Adrenal gland (tissue), 12 donors: ENCODE results near the gene SLC24A3. TPM values are rescaled to one million over a fixed set of nuclear protein-coding genes. Genes with fewer than 3 reads are reported as not detected.

Experiments
- DNase-seq, 7 donors: peaks; one replicate each; pipeline ENCODE4 v3.0.0-alpha.2; 2019 to 2020
- H3K27ac ChIP-seq, 5 donors: fragments of 200-600 bp; sonication (generic) in 4 of 5; 1 replicate in 3 of 5; 2 replicates in 2 of 5; pipeline versions ENCODE4 v1.5.1 to v1.8.0; 2016 to 2020; ENCODE audit warnings: mild to moderate bottlenecking in 1 of 5
- H3K27me3 ChIP-seq: fragments of 200-600 bp; 2 replicates; pipeline ENCODE4 v1.8.0; 2021
- H3K36me3 ChIP-seq, 2 donors: fragments of 200-600 bp; replicated peaks in 1 of 2; 1 replicate in 1 of 2; 2 replicates in 1 of 2; pipeline versions ENCODE4 v1.5.1 to v1.8.0; 2018 to 2022
- H3K4me1 ChIP-seq, 2 donors: fragments of 200-600 bp; replicated peaks in 1 of 2; 1 replicate in 1 of 2; 2 replicates in 1 of 2; pipeline versions ENCODE4 v1.5.1 to v1.8.0; 2018 to 2021
- H3K4me3 ChIP-seq, 4 donors: fragments of 200-600 bp; sonication (generic) in 3 of 4; one replicate each; pipeline ENCODE4 v1.5.1; 2016 to 2018
- H3K9me3 ChIP-seq, 3 donors: fragments of 200-600 bp; sonication (generic) in 1 of 3; replicated peaks in 1 of 3; 1 replicate in 2 of 3; 2 replicates in 1 of 3; pipeline versions ENCODE4 v1.5.1 to v1.8.0; 2016 to 2021
- CTCF ChIP-seq, 6 experiments: fragments of 450-650 bp in 4 of 6; fragments of 200-600 bp in 2 of 6; sonication (generic) in 1 of 6; IDR thresholded peaks; 1 replicate in 5 of 6; 2 replicates in 1 of 6; pipeline versions ENCODE4 v1.5.1 to v1.8.0; 2016 to 2021; ENCODE audit warnings: antibody characterized with exemption in 6 of 6, mild to moderate bottlenecking in 2 of 6, moderate library complexity in 1 of 6
- POLR2A ChIP-seq, 2 donors: fragments of 450-650 bp; IDR thresholded peaks; one replicate each; pipeline ENCODE4 v1.6.1; 2017; ENCODE audit warnings: antibody characterized with exemption in 2 of 2, mild to moderate bottlenecking in 2 of 2, moderate library complexity in 1 of 2
- WGBS, 4 donors: extraction: QIAGEN DNeasy Blood & Tissue Kit in 2 of 4; methylation state at CpG; one replicate each; pipeline versions ENCODE4 v1.1.5 to v1.1.7; 2013 to 2017; 5-methylcytosine and 5-hydroxymethylcytosine counted together
- intact Hi-C, 2 donors: fragments of 100-400 bp; cut with DNase I; formaldehyde crosslinking; loops; one replicate each; pipeline versions ENCODE4 v1.14.1 to v1.15.0; 2022 to 2023
- polyA plus RNA-seq, 3 donors: library from polyadenylated mRNA; stranded (reverse); fragments of 200-250 nt in 2 of 3; fragments of 350-450 nt in 1 of 3; fragmentation: Illumina TruSeq in 1 of 3; extraction: RNeasy Lipid Tissue Mini Kit (QIAGEN cat#74804) in 1 of 3; gene quantifications; one replicate each; pipeline ENCODE4 v1.2.3, GENCODE V29; 2013 to 2014
- total RNA-seq, 9 donors: library from RNA; depleted of rRNA in 4 of 9; stranded (reverse); fragments of >200 nt in 4 of 9; fragments of 120-200 nt in 1 of 9; fragmentation: NEBNext Ultra II Directional in 1 of 9; extraction: Animal tissue kit (Norgen Biotek cat#: 25700) in 1 of 9; gene quantifications; one replicate each; pipeline versions ENCODE4 v1.1.0 to v1.2.4, GENCODE V29; 2013 to 2023
- donor health status: healthy with polysubstance abuse.
- donor health status: Bipolar disorder and iron deficiency.
- donor health status: DM: yes; HTN: yes; CAD: no.
- donor health status: DM: no; HTN: no; CAD: no.
- donor health status: DM: no; HTN: no; CAD: no.
- donor health status: DM: yes; HTN: yes; CAD: no.

The SLC24A3 gene
- total and polyA plus RNA-seq, 12 donors: 0.89 to 44.4 (median 2.7) TPM

DNA sequence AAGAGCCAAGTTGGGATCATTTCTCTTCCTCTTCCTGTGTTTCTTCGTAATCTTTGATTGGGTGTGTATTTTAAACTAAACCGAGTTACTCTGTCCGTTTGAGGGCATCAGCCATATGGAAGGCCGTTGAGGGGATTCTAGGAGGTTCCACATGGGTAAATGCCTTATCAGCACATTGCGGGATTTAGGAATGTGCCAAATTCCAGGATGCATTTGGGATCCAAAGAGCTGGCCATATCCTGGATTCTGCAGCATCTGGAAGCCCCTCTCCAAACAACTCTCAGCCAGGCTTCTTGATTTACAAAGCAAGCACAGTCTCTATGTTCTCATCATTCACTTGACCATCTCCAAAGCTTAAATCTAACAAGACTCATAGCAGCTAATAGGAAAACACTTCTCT lies 478.0 kb downstream of the SLC24A3 start:
- TF ChIP-seq CTCF (IDR thresholded peaks at IDR 0.05): no peak
- no peak for TF ChIP-seq POLR2A (IDR thresholded peaks at IDR 0.05)
- WGBS, 4 donors: 49 to 61% (median 56%) methylated on average over 5 of the region's 5 CpGs
- intact Hi-C loops: loop anchor here (10.0 kb wide), 3 partner anchors 74 to 544 kb away; no protein-coding TSS in a partner anchor

DNA sequence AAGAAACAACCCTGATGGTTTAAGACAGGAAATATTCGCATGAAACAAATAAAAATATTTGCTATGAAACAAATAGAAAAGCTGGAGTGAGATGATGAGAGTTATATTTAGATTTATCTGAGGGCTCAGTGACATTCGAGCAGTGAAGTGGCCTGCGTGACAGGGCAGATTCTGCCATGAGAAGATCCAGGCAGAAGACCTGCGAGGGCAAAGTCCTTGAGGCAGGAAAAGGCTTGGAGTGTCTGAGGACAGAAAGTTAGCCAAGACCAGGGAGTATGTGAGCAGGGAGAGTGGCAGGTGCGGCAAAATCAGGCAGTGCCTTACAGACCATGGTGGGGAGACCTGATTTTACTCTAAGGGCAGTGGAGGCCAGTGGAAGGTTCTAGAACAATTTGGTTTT lies 478.7 kb downstream of the SLC24A3 start:
- Histone ChIP-seq H3K4me1 (peaks cover 0 to 4% of the 10 kb centered on the region in 2 donors), H3K4me3 (no peak overlapping the region), H3K27ac (no peak overlapping the region), H3K27me3 (no peaks in the 10 kb centered on the region), H3K36me3 (no peaks in the 10 kb centered on the region), H3K9me3 (no peaks in the 10 kb centered on the region)
- intact Hi-C loops: loop anchor here (10.0 kb wide), 3 partner anchors 74 to 544 kb away; no protein-coding TSS in a partner anchor
- no peak for DNase-seq
- TF ChIP-seq POLR2A (IDR thresholded peaks at IDR 0.05): no peak
- no peak for TF ChIP-seq CTCF (IDR thresholded peaks at IDR 0.05)
- 85 to 92% (median 87%) methylated on average over 5 of the region's 5 CpGs for WGBS, 4 donors

More for the DNA sequence above, 478.0 kb downstream of the SLC24A3 start:
- Histone ChIP-seq H3K4me1 (peaks cover 0 to 4% of the 10 kb centered on the region in 2 donors), H3K27me3 (no peaks in the 10 kb centered on the region), H3K27ac (no peak overlapping the region), H3K4me3 (no peak overlapping the region), H3K9me3 (no peaks in the 10 kb centered on the region), H3K36me3 (no peaks in the 10 kb centered on the region)
- DNase-seq: no peak

DNA sequence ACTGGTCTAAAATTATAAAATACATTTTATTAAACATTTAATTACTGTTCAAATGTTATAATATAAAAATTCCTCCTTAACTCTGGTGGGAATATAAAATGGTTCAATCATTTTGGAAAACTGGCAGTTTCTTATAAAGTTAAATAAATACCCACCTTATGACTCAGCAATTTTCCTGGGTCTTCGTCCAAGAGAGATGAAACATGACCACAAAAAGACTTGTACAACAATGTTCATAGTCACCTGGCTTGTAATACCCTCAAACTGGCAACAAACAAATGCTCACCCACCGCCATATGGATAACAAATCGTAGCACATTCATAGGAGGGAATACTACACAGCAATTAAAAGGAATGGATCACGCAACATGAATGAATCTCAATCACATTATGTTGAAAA lies 479.7 kb downstream of the SLC24A3 start:
- TF ChIP-seq CTCF (IDR thresholded peaks at IDR 0.05) (no peak), POLR2A (IDR thresholded peaks at IDR 0.05) (no peak)

DNA sequence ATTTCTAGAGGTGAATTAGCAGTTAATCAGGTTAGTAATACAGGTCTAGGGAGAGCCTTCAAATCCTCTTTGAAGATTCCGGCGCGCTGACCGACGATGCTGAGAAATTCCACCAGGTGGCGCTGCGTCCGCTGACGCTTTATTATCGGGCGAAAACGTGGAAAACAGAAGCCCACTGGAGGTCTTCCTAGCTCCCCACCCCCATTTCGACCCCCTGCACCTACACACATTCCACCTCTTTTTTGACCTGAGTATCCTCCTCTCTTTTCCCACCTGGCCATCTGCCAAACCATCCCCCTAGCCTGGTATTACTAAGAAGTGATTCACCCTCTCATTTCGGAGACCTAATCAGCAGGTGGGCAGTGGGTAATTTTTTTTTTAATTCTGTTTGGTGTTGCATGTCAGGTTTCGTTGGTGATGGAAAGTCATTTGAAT lies 480.3 kb downstream of the SLC24A3 start:
- intact Hi-C loops: loop anchor here (10.0 kb wide), 3 partner anchors 72 to 542 kb away; no protein-coding TSS in a partner anchor
- H3K27ac ChIP-seq: no peak overlapping the region
- WGBS, 4 donors: 2 to 5% (median 3%) methylated on average over 15 of the region's 15 CpGs

More for the DNA sequence above, 479.7 kb downstream of the SLC24A3 start:
- no peaks in the 10 kb centered on the region for H3K9me3 ChIP-seq
- intact Hi-C loops: loop anchor here (10.0 kb wide), 3 partner anchors 73 to 543 kb away; no protein-coding TSS in a partner anchor
- H3K4me1 ChIP-seq: peaks cover 0 to 4% of the 10 kb centered on the region in 2 donors
- DNase-seq: no peak
- no peaks in the 10 kb centered on the region for H3K36me3 ChIP-seq
- no peaks in the 10 kb centered on the region for H3K27me3 ChIP-seq
- no peak overlapping the region for H3K27ac ChIP-seq
- no peak overlapping the region for H3K4me3 ChIP-seq
- 65 to 74% (median 69%) methylated on average over 4 of the region's 4 CpGs for WGBS, 4 donors

More for the DNA sequence above, 480.3 kb downstream of the SLC24A3 start:
- H3K4me3 ChIP-seq: no peak overlapping the region
- no peaks in the 10 kb centered on the region for H3K27me3 ChIP-seq
- H3K4me1 ChIP-seq: peaks cover 0 to 4% of the 10 kb centered on the region in 2 donors
- no peaks in the 10 kb centered on the region for H3K36me3 ChIP-seq
- TF ChIP-seq POLR2A (IDR thresholded peaks at IDR 0.05): no peak
- TF ChIP-seq CTCF (IDR thresholded peaks at IDR 0.05): peak; percentile 64 to 95 (median 86)
- DNase-seq: peak; percentile 31 to 84 (median 56)
- H3K9me3 ChIP-seq: no peaks in the 10 kb centered on the region
